GM12878 (cell line): ENCODE measurements around the gene DET1.

Experiments
- ATF3 ChIP-seq: IDR thresholded peaks from 2 replicates; pipeline ENCODE4 v1.6.1; 2011; ENCODE audit warnings: low read depth, mild to moderate bottlenecking, low read length, moderate library complexity, borderline replicate concordance; ENCODE audit errors: extremely low read depth
- BACH1 ChIP-seq: fragments of 450-650 bp; IDR thresholded peaks from 2 replicates; pipeline ENCODE4 v1.6.1; 2017; ENCODE audit warnings: mild to moderate bottlenecking, borderline replicate concordance
- CEBPB ChIP-seq, 2 experiments: fragments of 150-350 bp in 1 of 2; IDR thresholded peaks; 2 replicates each; pipeline ENCODE4 v1.6.1; 2012 to 2014; ENCODE audit warnings: low read depth in 2 of 2, low read length in 2 of 2, borderline replicate concordance in 1 of 2, inconsistent platforms in 1 of 2
- CTCF ChIP-seq, 3 experiments: IDR thresholded peaks in 2 of 3; conservative IDR thresholded peaks in 1 of 3; 2 replicates each; pipeline ENCODE4 v1.5.1; 2011; ENCODE audit warnings: low read depth in 3 of 3, low read length in 3 of 3, mild to moderate bottlenecking in 3 of 3, control low read depth in 2 of 3, moderate library complexity in 2 of 3, inconsistent platforms in 1 of 3, mixed read lengths in 1 of 3; ENCODE audit not compliant: control insufficient read depth in 2 of 3, insufficient read depth in 1 of 3; ENCODE audit errors: extremely low read depth in 1 of 3
- ELK1 ChIP-seq: IDR thresholded peaks from 2 replicates; pipeline ENCODE4 v1.6.1; 2012; ENCODE audit warnings: low read depth, low read length, improper control_type of control experiment
- EP300 ChIP-seq, 2 experiments: fragments of 150-350 bp in 1 of 2; IDR thresholded peaks; 2 replicates each; pipeline ENCODE4 v1.6.1; 2011 to 2012; ENCODE audit warnings: low read depth in 2 of 2, low read length in 2 of 2, borderline replicate concordance in 1 of 2, improper control_type of control experiment in 1 of 2, inconsistent platforms in 1 of 2; ENCODE audit not compliant: control insufficient read depth in 1 of 2
- EZH2 ChIP-seq: IDR thresholded peaks from 2 replicates; pipeline ENCODE4 v1.6.1; 2012; ENCODE audit warnings: low read depth, mild to moderate bottlenecking, control low read depth, inconsistent platforms, low read length, borderline replicate concordance; ENCODE audit not compliant: control insufficient read depth
- MXI1 ChIP-seq: fragments of 150-350 bp; IDR thresholded peaks from 2 replicates; pipeline ENCODE4 v1.6.1; 2011; ENCODE audit warnings: low read depth, mild to moderate bottlenecking, inconsistent platforms, low read length, improper control_type of control experiment
- NBN ChIP-seq: fragments of 450-650 bp; IDR thresholded peaks from 2 replicates; pipeline ENCODE4 v1.6.1; 2016
- NFXL1 ChIP-seq: fragments of 450-650 bp; IDR thresholded peaks from 2 replicates; pipeline ENCODE4 v1.6.1; 2017; ENCODE audit warnings: antibody characterized with exemption, mild to moderate bottlenecking, borderline replicate concordance
- POLR2A ChIP-seq: IDR thresholded peaks from 2 replicates; pipeline ENCODE4 v1.6.1; 2011; ENCODE audit warnings: low read depth, mild to moderate bottlenecking, low read length
- POLR2AphosphoS5 ChIP-seq: IDR thresholded peaks from 2 replicates; pipeline ENCODE4 v1.6.1; 2011; ENCODE audit warnings: mild to moderate bottlenecking, low read length, inconsistent platforms
- SIN3A ChIP-seq: IDR thresholded peaks from 2 replicates; pipeline ENCODE4 v1.6.1; 2012; ENCODE audit warnings: low read depth, low read length, improper control_type of control experiment
- ZZZ3 ChIP-seq: IDR thresholded peaks from 2 replicates; pipeline ENCODE4 v1.6.1; 2011; ENCODE audit warnings: low read depth; ENCODE audit not compliant: control insufficient read depth, insufficient read length

GRCh38 chr15:88541709-88542341, 4.7 kb downstream of the DET1 start:
- TF ChIP-seq SIN3A (no peak), CTCF (IDR thresholded peaks at IDR 0.05 in 2 of 3, conservative IDR thresholded peaks at IDR 0.05 in 1 of 3; ENCODE audit: control insufficient read depth in 2 of 3, extremely low read depth in 1 of 3, insufficient read depth in 1 of 3, low read depth in 3 of 3, low read length in 3 of 3) (no peak), ATF3 (no peak), MXI1 (no peak), ZZZ3 (no peak), EP300 (IDR thresholded peaks at IDR 0.05; ENCODE audit: borderline replicate concordance in 1 of 2, control insufficient read depth in 1 of 2, low read depth in 2 of 2, low read length in 2 of 2) (no peak), NFXL1 (no peak), EZH2 (no peak), POLR2AphosphoS5 (no peak), POLR2A (no peak), ELK1 (no peak), CEBPB (IDR thresholded peaks at IDR 0.05; ENCODE audit: borderline replicate concordance in 1 of 2, low read depth in 2 of 2, low read length in 2 of 2) (no peak), NBN (no peak), BACH1 (no peak)
